NCI-H1092 (cell line): ENCODE results near the gene MYH11.

ENCODE experiments used
- DNase-seq: peaks from one replicate; lab custom pipeline; 2025; lab: John Stamatoyannopoulos, UW

MYH11 gene

GRCh38 chr16:15856901-15857698 is at the start of gene MYH11:
Gene MYH11 (minus strand): TSS chr16:15857028. CDS start chr16:15838252, 18,776 bp downstream.
- no peak for DNase-seq

GRCh38 chr16:15906439-15906838 is 49.6 kb upstream of the MYH11 start:
- no peak for DNase-seq

- no peak for DNase-seq
Observed at GRCh38 chr16:15903960-15904359, 47.1 kb upstream of the MYH11 start.

- no peak for DNase-seq
Observed at GRCh38 chr16:15900901-15901500, 44.2 kb upstream of the MYH11 start.

GRCh38 chr16:15900357-15900756 is 43.5 kb upstream of the MYH11 start:
- DNase-seq = no peak

GRCh38 chr16:15899538-15900100 is 42.8 kb upstream of the MYH11 start:
- DNase-seq = no peak

- DNase-seq = no peak
Observed at GRCh38 chr16:15898654-15899053, 41.8 kb upstream of the MYH11 start.

- no peak for DNase-seq
Observed at GRCh38 chr16:15897834-15898254, 41.0 kb upstream of the MYH11 start.

- no peak for DNase-seq
Observed at GRCh38 chr16:15897121-15897780, 40.4 kb upstream of the MYH11 start.

- DNase-seq = no peak
Observed at GRCh38 chr16:15894571-15895374, 37.9 kb upstream of the MYH11 start.

GRCh38 chr16:15891508-15891907 is 34.7 kb upstream of the MYH11 start:
- DNase-seq = no peak

GRCh38 chr16:15888072-15888976 is 31.5 kb upstream of the MYH11 start, which contains the start of gene CEP20:
Gene CEP20 (minus strand): TSS chr16:15888603. CDS start chr16:15888585, 18 bp downstream.
- DNase-seq = peak; percentile 98

GRCh38 chr16:15887283-15887682 is 30.5 kb upstream of the MYH11 start:
- no peak for DNase-seq

- no peak for DNase-seq
Observed at GRCh38 chr16:15886078-15886477, 29.2 kb upstream of the MYH11 start.

GRCh38 chr16:15885560-15886001 is 28.8 kb upstream of the MYH11 start:
- DNase-seq = no peak

- DNase-seq = no peak
Observed at GRCh38 chr16:15882563-15882962, 25.7 kb upstream of the MYH11 start.

GRCh38 chr16:15881794-15882379 is 25.1 kb upstream of the MYH11 start:
- DNase-seq = no peak

- DNase-seq = no peak
Observed at GRCh38 chr16:15880434-15881308, 23.8 kb upstream of the MYH11 start.

- no peak for DNase-seq
Observed at GRCh38 chr16:15879255-15879811, 22.5 kb upstream of the MYH11 start.
